GM23338 (cell line): Measurements from ENCODE around the gene SPSB4. TPM values are rescaled to one million over a fixed set of nuclear protein-coding genes. Genes with fewer than 3 reads are reported as not detected.

Experiments
- ATAC-seq: fragments of 200-7000 bp; cut with Tn5 transposase; 3 replicates; pipeline ENCODE4 v1.9.1; 2020
- DNase-seq: peaks from one replicate; pipeline ENCODE4 v3.0.0-alpha.2; 2015; ENCODE audit warnings: low spot score
- H2AFZ ChIP-seq: fragments of 200-600 bp; sonication (generic); 2 replicates; pipeline ENCODE4 v1.8.0; 2016; ENCODE audit warnings: antibody characterized with exemption, mild to moderate bottlenecking, moderate library complexity
- H3F3A ChIP-seq: fragments of 200-600 bp; sonication (generic); replicated peaks from 2 replicates; pipeline ENCODE4 v1.8.0; 2017; ENCODE audit warnings: antibody characterized with exemption, mixed run types, low read depth
- H3K27ac ChIP-seq: fragments of 200-600 bp; sonication (generic); 2 replicates; pipeline ENCODE4 v1.6.1; 2016; ENCODE audit warnings: low read depth
- H3K27me3 ChIP-seq: fragments of 200-600 bp; sonication (generic); 2 replicates; pipeline ENCODE4 v1.8.0; 2016; ENCODE audit warnings: mild to moderate bottlenecking, mixed run types, moderate library complexity; ENCODE audit not compliant: insufficient read depth
- H3K36me3 ChIP-seq: fragments of 200-600 bp; sonication (generic); 2 replicates; pipeline ENCODE4 v1.8.0; 2016; ENCODE audit warnings: mild to moderate bottlenecking; ENCODE audit not compliant: insufficient read depth
- H3K4me1 ChIP-seq: fragments of 200-600 bp; sonication (generic); 2 replicates; pipeline ENCODE4 v1.8.0; 2016; ENCODE audit warnings: mild to moderate bottlenecking, moderate library complexity; ENCODE audit not compliant: insufficient read depth
- H3K4me2 ChIP-seq: fragments of 200-600 bp; sonication (generic); 2 replicates; pipeline ENCODE4 v1.7.1; 2017; ENCODE audit warnings: mixed run types
- H3K4me3 ChIP-seq: fragments of 200-600 bp; sonication (generic); 2 replicates; pipeline ENCODE4 v1.6.1; 2016; ENCODE audit warnings: mixed run types
- H3K79me2 ChIP-seq: fragments of 200-600 bp; sonication (generic); replicated peaks from 2 replicates; pipeline ENCODE4 v1.8.0; 2017; ENCODE audit warnings: mild to moderate bottlenecking; ENCODE audit not compliant: insufficient read depth
- H3K9me2 ChIP-seq: fragments of 200-600 bp; sonication (generic); 2 replicates; pipeline ENCODE4 v1.8.0; 2017; ENCODE audit not compliant: insufficient read depth
- H4K20me1 ChIP-seq: fragments of 200-600 bp; sonication (generic); replicated peaks from 2 replicates; pipeline ENCODE4 v1.8.0; 2017; ENCODE audit warnings: mild to moderate bottlenecking; ENCODE audit not compliant: insufficient read depth
- H3K27ac Mint-ChIP-seq: 2 replicates; pipeline ENCODE4 v1.8.0; 2020; ENCODE audit warnings: inconsistent platforms, mild to moderate bottlenecking, moderate library complexity, mixed read lengths
- H3K27me3 Mint-ChIP-seq: 3 replicates; pipeline ENCODE4 v1.8.0; 2022; ENCODE audit warnings: low read depth, mild to moderate bottlenecking, moderate library complexity, mixed read lengths, inconsistent platforms; ENCODE audit not compliant: insufficient read depth, poor library complexity
- H3K36me3 Mint-ChIP-seq: 3 replicates; pipeline ENCODE4 v1.8.0; 2021; ENCODE audit warnings: low read depth, mild to moderate bottlenecking, inconsistent platforms, moderate library complexity, mixed read lengths
- H3K4me1 Mint-ChIP-seq: 3 replicates; pipeline ENCODE4 v1.8.0; 2020; ENCODE audit warnings: mild to moderate bottlenecking, inconsistent platforms, mixed read lengths
- H3K4me3 Mint-ChIP-seq: 3 replicates; pipeline ENCODE4 v1.8.0; 2021; ENCODE audit warnings: moderate library complexity, mild to moderate bottlenecking, inconsistent platforms, mixed read lengths
- H3K9me3 Mint-ChIP-seq: 3 replicates; pipeline ENCODE4 v1.8.0; 2020; ENCODE audit warnings: moderate library complexity, mild to moderate bottlenecking, inconsistent platforms, mixed read lengths
- CREB1 ChIP-seq: fragments of 250-450 bp; sonication (Bioruptor Pico); IDR thresholded peaks from 2 replicates; pipeline ENCODE4 v1.5.0; 2020; ENCODE audit warnings: low read depth, mild to moderate bottlenecking, moderate library complexity
- CTCF ChIP-seq, 2 experiments: fragments of 200-600 bp in 1 of 2; sonication (generic) in 1 of 2; conservative IDR thresholded peaks; 2 replicates each; pipeline versions ENCODE4 v1.5.1 to v1.6.1; 2016 to 2017; ENCODE audit warnings: antibody characterized with exemption in 2 of 2, low read depth in 2 of 2, mild to moderate bottlenecking in 2 of 2, moderate library complexity in 1 of 2
- EZH2phosphoT487 ChIP-seq: fragments of 200-600 bp; sonication (generic); IDR thresholded peaks from one replicate; pipeline ENCODE4 v1.8.1; 2018; ENCODE audit warnings: antibody characterized with exemption; ENCODE audit not compliant: unreplicated experiment
- JUNB ChIP-seq: IDR thresholded peaks from one replicate; pipeline ENCODE4 v1.6.1; 2016; ENCODE audit warnings: antibody characterized with exemption; ENCODE audit not compliant: unreplicated experiment
- NANOG ChIP-seq: IDR thresholded peaks from 2 replicates; pipeline ENCODE4 v1.6.1; 2016; ENCODE audit warnings: antibody characterized with exemption, borderline replicate concordance
- REST ChIP-seq: IDR thresholded peaks from one replicate; pipeline ENCODE4 v1.6.1; 2018; ENCODE audit warnings: antibody characterized with exemption; ENCODE audit not compliant: unreplicated experiment
- STAT1 ChIP-seq: IDR thresholded peaks from one replicate; pipeline ENCODE4 v1.6.1; 2016; ENCODE audit warnings: antibody characterized with exemption; ENCODE audit not compliant: unreplicated experiment
- ZNF114 ChIP-seq: fragments of 250-450 bp; sonication (Bioruptor Pico); IDR thresholded peaks from 2 replicates; pipeline ENCODE4 v1.5.0; 2020; ENCODE audit warnings: mild to moderate bottlenecking, moderate library complexity
- polyA plus RNA-seq: library from polyadenylated mRNA; unstranded; fragments of >200 nt; fragmentation: Nextera tagmentation; extraction: Ambion mirVana; gene quantifications from 2 replicates; pipeline ENCODE4 v1.2.1, GENCODE V29; 2016
- total RNA-seq: library from RNA; depleted of rRNA; stranded (reverse); fragments of >200 nt; shearing (Covaris generic); gene quantifications from 2 replicates; pipeline ENCODE4 v1.2.3, GENCODE V29; 2014
- TF ChIP-seq, protein P1 (sequence below): fragments of 250-450 bp; sonication (Bioruptor Pico); IDR thresholded peaks from 2 replicates; pipeline ENCODE4 v1.5.0; 2020; ENCODE audit warnings: mild to moderate bottlenecking, moderate library complexity

SPSB4 gene
- total and polyA plus RNA-seq, 2 experiments from 2014 or later = 6.7 to 25.9 TPM

DNA sequence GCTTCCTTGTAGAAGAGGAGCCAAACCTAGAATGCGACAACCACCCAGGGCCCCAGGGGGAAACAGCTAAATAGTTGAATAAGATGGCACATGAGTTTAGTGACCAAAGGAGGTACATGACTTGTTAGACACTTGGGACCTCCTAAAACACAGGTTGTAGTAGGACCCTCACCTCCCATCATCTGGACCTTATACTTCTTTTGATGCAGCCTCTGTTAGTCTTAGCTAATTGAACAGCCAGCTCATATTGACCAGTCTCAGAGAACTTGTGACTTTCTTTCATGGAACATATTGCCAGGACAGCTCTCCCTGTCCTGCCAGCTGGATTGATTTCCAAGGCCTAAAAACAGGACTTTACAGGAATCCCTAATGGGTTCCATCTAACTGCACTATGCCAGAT, 45.0 kb downstream of the SPSB4 start (continued):
- TF ChIP-seq REST (no peak), JUNB (no peak)

DNA sequence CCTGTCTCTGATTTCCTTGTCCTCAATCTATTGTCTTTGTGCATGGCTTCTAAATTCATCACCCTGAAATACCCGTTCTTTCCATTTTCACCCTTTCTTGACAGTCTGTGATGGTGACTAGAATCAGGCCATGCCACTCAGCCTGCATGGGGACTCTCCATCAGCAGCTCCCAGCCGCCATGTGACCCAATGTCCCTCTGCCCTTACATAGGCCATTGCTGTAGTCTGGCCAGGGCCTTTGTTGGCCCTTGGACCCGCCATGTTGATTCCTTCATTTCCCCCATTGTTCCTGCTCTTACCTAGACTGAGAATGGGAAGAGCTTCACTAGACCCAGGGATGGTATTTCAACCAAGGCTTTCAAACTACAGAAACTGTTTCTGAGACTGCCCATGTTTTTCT, 45.8 kb downstream of the SPSB4 start:
- H3K4me3 Mint-ChIP-seq = no peak overlapping the region
- no peaks in the 10 kb centered on the region for H3F3A ChIP-seq
- peaks cover 17% of the 10 kb centered on the region for H3K36me3 Mint-ChIP-seq
- H3K9me3 Mint-ChIP-seq = peaks cover 17% of the 10 kb centered on the region
- peaks cover 25% of the 10 kb centered on the region for H3K4me1 Mint-ChIP-seq
- H4K20me1 ChIP-seq = no peaks in the 10 kb centered on the region; the same call in 1 of the 2 replicates
- H2AFZ ChIP-seq = no peak overlapping the region
- peaks cover 5% of the 10 kb centered on the region; the same call in 1 of the 2 replicates for H3K4me1 ChIP-seq
- H3K27me3 ChIP-seq = no peaks in the 10 kb centered on the region
- ATAC-seq = no peak
- H3K27ac Mint-ChIP-seq = no peak overlapping the region
- no peaks in the 10 kb centered on the region for H3K36me3 ChIP-seq
- peaks cover 8% of the 10 kb centered on the region for H3K27me3 Mint-ChIP-seq
- peaks cover 5% of the 10 kb centered on the region; the same call in 1 of the 2 replicates for H3K79me2 ChIP-seq
- no peak overlapping the region for H3K4me3 ChIP-seq
- no peak for DNase-seq
- no peak overlapping the region for H3K4me2 ChIP-seq
- peaks cover 8% of the 10 kb centered on the region; the same call in 1 of the 2 replicates for H3K9me2 ChIP-seq
- H3K27ac ChIP-seq = no peak overlapping the region
- TF ChIP-seq, protein P1, sequence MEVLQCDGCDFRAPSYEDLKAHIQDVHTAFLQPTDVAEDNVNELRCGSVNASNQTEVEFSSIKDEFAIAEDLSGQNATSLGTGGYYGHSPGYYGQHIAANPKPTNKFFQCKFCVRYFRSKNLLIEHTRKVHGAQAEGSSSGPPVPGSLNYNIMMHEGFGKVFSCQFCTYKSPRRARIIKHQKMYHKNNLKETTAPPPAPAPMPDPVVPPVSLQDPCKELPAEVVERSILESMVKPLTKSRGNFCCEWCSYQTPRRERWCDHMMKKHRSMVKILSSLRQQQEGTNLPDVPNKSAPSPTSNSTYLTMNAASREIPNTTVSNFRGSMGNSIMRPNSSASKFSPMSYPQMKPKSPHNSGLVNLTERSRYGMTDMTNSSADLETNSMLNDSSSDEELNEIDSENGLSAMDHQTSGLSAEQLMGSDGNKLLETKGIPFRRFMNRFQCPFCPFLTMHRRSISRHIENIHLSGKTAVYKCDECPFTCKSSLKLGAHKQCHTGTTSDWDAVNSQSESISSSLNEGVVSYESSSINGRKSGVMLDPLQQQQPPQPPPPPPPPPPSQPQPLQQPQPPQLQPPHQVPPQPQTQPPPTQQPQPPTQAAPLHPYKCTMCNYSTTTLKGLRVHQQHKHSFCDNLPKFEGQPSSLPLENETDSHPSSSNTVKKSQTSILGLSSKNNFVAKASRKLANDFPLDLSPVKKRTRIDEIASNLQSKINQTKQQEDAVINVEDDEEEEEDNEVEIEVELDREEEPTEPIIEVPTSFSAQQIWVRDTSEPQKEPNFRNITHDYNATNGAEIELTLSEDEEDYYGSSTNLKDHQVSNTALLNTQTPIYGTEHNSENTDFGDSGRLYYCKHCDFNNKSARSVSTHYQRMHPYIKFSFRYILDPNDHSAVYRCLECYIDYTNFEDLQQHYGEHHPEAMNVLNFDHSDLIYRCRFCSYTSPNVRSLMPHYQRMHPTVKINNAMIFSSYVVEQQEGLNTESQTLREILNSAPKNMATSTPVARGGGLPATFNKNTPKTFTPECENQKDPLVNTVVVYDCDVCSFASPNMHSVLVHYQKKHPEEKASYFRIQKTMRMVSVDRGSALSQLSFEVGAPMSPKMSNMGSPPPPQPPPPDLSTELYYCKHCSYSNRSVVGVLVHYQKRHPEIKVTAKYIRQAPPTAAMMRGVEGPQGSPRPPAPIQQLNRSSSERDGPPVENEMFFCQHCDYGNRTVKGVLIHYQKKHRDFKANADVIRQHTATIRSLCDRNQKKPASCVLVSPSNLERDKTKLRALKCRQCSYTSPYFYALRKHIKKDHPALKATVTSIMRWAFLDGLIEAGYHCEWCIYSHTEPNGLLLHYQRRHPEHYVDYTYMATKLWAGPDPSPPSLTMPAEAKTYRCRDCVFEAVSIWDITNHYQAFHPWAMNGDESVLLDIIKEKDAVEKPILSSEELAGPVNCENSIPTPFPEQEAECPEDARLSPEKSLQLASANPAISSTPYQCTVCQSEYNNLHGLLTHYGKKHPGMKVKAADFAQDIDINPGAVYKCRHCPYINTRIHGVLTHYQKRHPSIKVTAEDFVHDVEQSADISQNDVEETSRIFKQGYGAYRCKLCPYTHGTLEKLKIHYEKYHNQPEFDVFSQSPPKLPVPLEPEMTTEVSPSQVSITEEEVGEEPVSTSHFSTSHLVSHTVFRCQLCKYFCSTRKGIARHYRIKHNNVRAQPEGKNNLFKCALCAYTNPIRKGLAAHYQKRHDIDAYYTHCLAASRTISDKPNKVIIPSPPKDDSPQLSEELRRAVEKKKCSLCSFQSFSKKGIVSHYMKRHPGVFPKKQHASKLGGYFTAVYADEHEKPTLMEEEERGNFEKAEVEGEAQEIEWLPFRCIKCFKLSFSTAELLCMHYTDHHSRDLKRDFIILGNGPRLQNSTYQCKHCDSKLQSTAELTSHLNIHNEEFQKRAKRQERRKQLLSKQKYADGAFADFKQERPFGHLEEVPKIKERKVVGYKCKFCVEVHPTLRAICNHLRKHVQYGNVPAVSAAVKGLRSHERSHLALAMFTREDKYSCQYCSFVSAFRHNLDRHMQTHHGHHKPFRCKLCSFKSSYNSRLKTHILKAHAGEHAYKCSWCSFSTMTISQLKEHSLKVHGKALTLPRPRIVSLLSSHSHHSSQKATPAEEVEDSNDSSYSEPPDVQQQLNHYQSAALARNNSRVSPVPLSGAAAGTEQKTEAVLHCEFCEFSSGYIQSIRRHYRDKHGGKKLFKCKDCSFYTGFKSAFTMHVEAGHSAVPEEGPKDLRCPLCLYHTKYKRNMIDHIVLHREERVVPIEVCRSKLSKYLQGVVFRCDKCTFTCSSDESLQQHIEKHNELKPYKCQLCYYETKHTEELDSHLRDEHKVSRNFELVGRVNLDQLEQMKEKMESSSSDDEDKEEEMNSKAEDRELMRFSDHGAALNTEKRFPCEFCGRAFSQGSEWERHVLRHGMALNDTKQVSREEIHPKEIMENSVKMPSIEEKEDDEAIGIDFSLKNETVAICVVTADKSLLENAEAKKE (CRISPR knock-in tag) = no peak
- TF ChIP-seq CTCF (conservative IDR thresholded peaks at IDR 0.05; ENCODE audit: low read depth in 2 of 2) (no peak), ZNF114 (CRISPR knock-in tag) (no peak), STAT1 (no peak), EZH2phosphoT487 (no peak), REST (no peak), JUNB (no peak), CREB1 (no peak), NANOG (no peak)
